K562 (cell line): Measurements from ENCODE around the gene ZSWIM4. TPM values are rescaled to one million over a fixed set of nuclear protein-coding genes. Genes with fewer than 3 reads are reported as not detected.

Experiments used
- ASH1L ChIP-seq: fragments of 450-650 bp; IDR thresholded peaks from 2 replicates; pipeline ENCODE4 v1.6.1; 2018; ENCODE audit warnings: borderline replicate concordance, mild to moderate bottlenecking, low read depth; ENCODE audit not compliant: partially characterized antibody
- CGGBP1 ChIP-seq: fragments of 250-450 bp; sonication (Bioruptor Pico); IDR thresholded peaks from 2 replicates; pipeline ENCODE4 v1.9.0; 2021; ENCODE audit warnings: mild to moderate bottlenecking
- CREBBP ChIP-seq: IDR thresholded peaks from one replicate; pipeline ENCODE4 v1.6.1; 2012; ENCODE audit warnings: low read depth, mild to moderate bottlenecking, control low read depth, inconsistent platforms, low read length
- CTCFL ChIP-seq: IDR thresholded peaks from 2 replicates; pipeline ENCODE4 v1.6.1; 2011; ENCODE audit warnings: borderline replicate concordance, low read depth, mild to moderate bottlenecking, moderate library complexity, low read length; ENCODE audit not compliant: insufficient read depth, poor library complexity, severe bottlenecking
- DMBX1 ChIP-seq: fragments of 250-450 bp; sonication (Bioruptor Pico); IDR thresholded peaks from 2 replicates; pipeline ENCODE4 v1.8.0; 2022; ENCODE audit warnings: inconsistent platforms, mild to moderate bottlenecking, moderate library complexity, borderline replicate concordance
- GMEB1 ChIP-seq: fragments of 250-450 bp; sonication (Bioruptor Pico); IDR thresholded peaks from 2 replicates; pipeline ENCODE4 v1.4.0; 2020; ENCODE audit warnings: mild to moderate bottlenecking
- JUND ChIP-seq, 2 experiments: IDR thresholded peaks; 2 replicates in 1 of 2; 3 replicates in 1 of 2; pipeline ENCODE4 v1.6.1; 2011; ENCODE audit warnings: borderline replicate concordance in 2 of 2, low read depth in 2 of 2, low read length in 2 of 2, improper control_type of control experiment in 1 of 2, missing biosample characterization in 1 of 2, missing genetic modification characterization in 1 of 2, missing genetic modification reagents in 1 of 2
- NR1H2 ChIP-seq: sonication (generic); formaldehyde crosslinking; IDR thresholded peaks from 2 replicates; pipeline ENCODE4 v1.4.0; 2020; ENCODE audit warnings: mild to moderate bottlenecking, missing genetic modification reagents
- POLR2G ChIP-seq: fragments of 200-400 bp; formaldehyde crosslinking; IDR thresholded peaks from 2 replicates; pipeline ENCODE4 v1.6.1; 2017; ENCODE audit warnings: low read depth, mild to moderate bottlenecking, antibody characterized with exemption, low read length, moderate library complexity
- POU5F1 ChIP-seq: fragments of 150-350 bp; IDR thresholded peaks from 2 replicates; pipeline ENCODE4 v1.6.1; 2014; ENCODE audit warnings: borderline replicate concordance, low read length, low read depth, mild to moderate bottlenecking; ENCODE audit not compliant: partially characterized antibody
- RBM14 ChIP-seq: fragments of 200-400 bp; formaldehyde crosslinking; IDR thresholded peaks from 2 replicates; pipeline ENCODE4 v1.6.1; 2018; ENCODE audit warnings: low read depth, mild to moderate bottlenecking, low read length, moderate library complexity, borderline replicate concordance; ENCODE audit not compliant: insufficient read depth
- ZBTB26 ChIP-seq: fragments of 450-650 bp; formaldehyde crosslinking; IDR thresholded peaks from 2 replicates; pipeline ENCODE4 v1.4.0; 2022; ENCODE audit warnings: missing genetic modification characterization
- ZNF124 ChIP-seq: sonication (generic); formaldehyde crosslinking; IDR thresholded peaks from 2 replicates; pipeline ENCODE4 v1.8.1; 2022; ENCODE audit warnings: missing genetic modification reagents
- ZNF263 ChIP-seq: sonication (generic); formaldehyde crosslinking; IDR thresholded peaks from 2 replicates; pipeline ENCODE4 v1.8.0; 2022; ENCODE audit warnings: mild to moderate bottlenecking, missing genetic modification reagents, borderline replicate concordance
- ZNF41 ChIP-seq: fragments of 250-450 bp; sonication (Bioruptor Pico); conservative IDR thresholded peaks from 2 replicates; pipeline ENCODE4 v1.4.0; 2020; ENCODE audit warnings: mild to moderate bottlenecking
- ZNF584 ChIP-seq: fragments of 200-800 bp; sonication (Bioruptor generic); IDR thresholded peaks from 2 replicates; pipeline ENCODE4 v1.6.1; 2016; ENCODE audit warnings: low read depth, mild to moderate bottlenecking, missing genetic modification characterization, missing compliant biosample characterization
- ZNF644 ChIP-seq: fragments of 200-800 bp; sonication (Bioruptor generic); IDR thresholded peaks from 2 replicates; pipeline ENCODE4 v1.6.1; 2016; ENCODE audit warnings: low read depth, missing genetic modification characterization, missing compliant biosample characterization
- ZNF780A ChIP-seq: fragments of 250-450 bp; sonication (Bioruptor Pico); IDR thresholded peaks from 2 replicates; pipeline ENCODE4 v1.5.0; 2021; ENCODE audit warnings: mild to moderate bottlenecking
- polyA plus RNA-seq, 8 experiments: library from polyadenylated mRNA; depleted of rRNA in 4 of 8; stranded (reverse) in 5 of 8; unstranded in 3 of 8; fragments of >200 nt; fragmentation: Nextera tagmentation in 2 of 8; fragmentation: Illumina TruSeq in 1 of 8; extraction: Ambion mirVana in 2 of 8; extraction: Trizol in 1 of 8; gene quantifications; 2 replicates each; pipeline versions ENCODE4 v1.2.1 to v1.2.3, GENCODE V29; 2011 to 2014; ENCODE audit warnings: inconsistent platforms in 1 of 8, missing spikeins in 1 of 8
- total RNA-seq, 7 experiments: library from RNA; depleted of rRNA in 6 of 7; stranded (reverse); fragments of >200 nt in 6 of 7; fragmentation: Illumina TruSeq in 2 of 7; extraction: Trizol in 2 of 7; gene quantifications; 2 replicates each; pipeline versions ENCODE4 v1.2.1 to v1.2.3, GENCODE V29; 2011 to 2021; ENCODE audit warnings: low replicate concordance in 1 of 7

The ZSWIM4 gene
- total and polyA plus RNA-seq, 9 of the 15 experiments (the other 6 are each of a cell fraction or from before 2014, with no cell fraction given), result 0.25 to 3.7 (median 0.79) TPM; not detected in 2

GRCh38 chr19:13841086-13841961 is 46.1 kb downstream of the ZSWIM4 start (continued):
- TF ChIP-seq CTCFL, result no peak
- no peak for TF ChIP-seq ZNF124
- 0 out of 2 replicates have a peak, but pooled peaks have one; percentile 26 for TF ChIP-seq ZBTB26
- no peak for TF ChIP-seq RBM14
- 0 out of 2 replicates have a peak, but pooled peaks have one; percentile 38 for TF ChIP-seq DMBX1
- no peak for TF ChIP-seq ZNF263 (CRISPR knock-in tag)
- TF ChIP-seq CGGBP1 (CRISPR knock-in tag), result no peak
- no peak for TF ChIP-seq ZNF584
- 0 out of 2 replicates have a peak, but pooled peaks have one; percentile 65 for TF ChIP-seq NR1H2 (CRISPR knock-in tag)
- TF ChIP-seq ZNF644, result no peak
- TF ChIP-seq ZNF41 (CRISPR knock-in tag), result no peak
- TF ChIP-seq JUND (IDR thresholded peaks at IDR 0.05; ENCODE audit: borderline replicate concordance, low read depth, low read length), result no peak
- no peak for TF ChIP-seq JUND (tag; IDR thresholded peaks at IDR 0.05; ENCODE audit: borderline replicate concordance, low read depth, low read length)
- TF ChIP-seq ASH1L, result no peak
- peak; percentile 83 for TF ChIP-seq POLR2G
- TF ChIP-seq ZNF780A (CRISPR knock-in tag), result no peak
- no peak for TF ChIP-seq GMEB1
- no peak for TF ChIP-seq POU5F1
- TF ChIP-seq CREBBP, result no peak
